Mesothelial cell of epicardium (in vitro differentiated cells): ENCODE measurements around the gene KDM4C. TPM values are rescaled to one million over a fixed set of nuclear protein-coding genes. Genes with fewer than 3 reads are reported as not detected.

Experiments
- DNase-seq, 2 experiments: peaks; one replicate each; pipeline ENCODE4 v3.0.0; 2021; ENCODE audit warnings: low spot score in 2 of 2; ENCODE audit not compliant: unreplicated experiment in 2 of 2
- H3K27ac Mint-ChIP-seq: 2 replicates; pipeline ENCODE4 v1.8.0; 2021; ENCODE audit warnings: mixed read lengths
- H3K27me3 Mint-ChIP-seq: 2 replicates; pipeline ENCODE4 v1.8.0; 2021; ENCODE audit warnings: low read depth, mixed read lengths
- H3K36me3 Mint-ChIP-seq: 2 replicates; pipeline ENCODE4 v1.8.0; 2021; ENCODE audit warnings: mixed read lengths
- H3K4me1 Mint-ChIP-seq: 2 replicates; pipeline ENCODE4 v1.8.0; 2021; ENCODE audit warnings: mixed read lengths
- H3K4me3 Mint-ChIP-seq: 2 replicates; pipeline ENCODE4 v1.8.0; 2021; ENCODE audit warnings: mild to moderate bottlenecking, moderate library complexity, mixed read lengths
- H3K9me3 Mint-ChIP-seq: 2 replicates; pipeline ENCODE4 v1.8.0; 2021; ENCODE audit warnings: mixed read lengths
- CTCF ChIP-seq: fragments of 200-600 bp; sonication (generic); IDR thresholded peaks from one replicate; pipeline ENCODE4 v1.5.0; 2021; ENCODE audit warnings: antibody characterized with exemption; ENCODE audit not compliant: unreplicated experiment
- total RNA-seq: library from RNA; stranded (reverse); gene quantifications from 3 replicates; pipeline ENCODE4 v1.2.1, GENCODE V29; 2021

Gene KDM4C
- total RNA-seq, 1 donor from 2014 or later = 25.4 TPM

DNA sequence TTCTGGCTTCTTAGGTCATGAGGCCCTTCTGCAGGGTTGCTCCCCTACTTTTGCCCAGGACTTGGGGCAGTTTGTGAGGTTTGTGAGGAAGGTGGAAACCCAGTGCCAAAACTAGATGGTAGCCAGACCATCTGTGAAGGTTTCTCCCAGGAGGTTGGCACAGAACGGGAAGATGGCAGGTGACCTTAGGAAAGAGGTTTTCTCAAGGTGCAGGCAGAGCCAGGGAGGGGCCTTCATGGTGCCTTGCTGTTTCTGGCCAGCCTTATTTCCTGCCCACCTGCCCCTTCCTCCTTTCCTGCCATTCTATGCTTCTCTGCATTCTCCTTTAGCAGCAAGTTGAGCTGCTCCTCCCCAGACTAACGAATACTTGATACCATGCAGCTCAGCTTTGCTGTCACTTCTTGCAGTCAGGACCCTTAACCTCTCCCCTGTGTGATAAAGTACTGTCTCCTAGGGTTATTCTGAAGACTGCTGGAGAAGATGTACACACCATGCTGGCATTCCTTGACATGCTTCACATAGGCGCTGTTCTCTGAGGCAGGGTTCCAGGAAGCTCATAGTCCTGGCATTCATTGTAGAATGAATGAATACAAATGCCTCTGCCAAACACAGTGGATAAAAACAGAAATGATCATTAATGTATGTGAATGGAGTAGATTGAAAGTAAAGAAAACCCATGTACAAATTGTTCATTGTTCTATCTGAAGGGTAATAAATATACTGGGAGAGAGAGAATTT is 154.3 kb downstream of the KDM4C start:
- Mint-ChIP-seq H3K9me3 (no peaks in the 10 kb centered on the region), H3K4me3 (no peak overlapping the region), H3K36me3 (no peaks in the 10 kb centered on the region), H3K4me1 (peaks cover 17% of the 10 kb centered on the region), H3K27me3 (no peaks in the 10 kb centered on the region), H3K27ac (no peak overlapping the region)
- DNase-seq = no peak
- no peak for TF ChIP-seq CTCF

DNA sequence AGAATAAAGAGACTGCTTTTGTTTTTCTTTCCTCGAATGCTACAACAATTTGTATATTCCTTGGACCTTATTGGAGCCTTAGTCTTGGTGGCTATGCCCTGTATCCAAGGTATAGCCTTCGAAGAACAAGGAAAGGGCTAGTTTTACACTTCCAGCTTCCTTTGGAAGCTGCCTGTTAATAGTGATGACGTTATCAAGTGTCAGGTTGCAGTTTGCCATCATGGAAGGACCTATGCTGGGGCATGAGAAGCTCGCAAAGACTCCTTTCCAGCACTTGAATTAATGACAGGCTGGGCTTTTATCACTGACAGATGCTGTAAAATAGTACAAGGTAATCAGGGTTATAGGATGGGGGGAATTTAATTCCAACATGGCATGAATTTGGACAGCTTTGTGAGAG is 157.9 kb downstream of the KDM4C start:
- no peak overlapping the region for H3K27ac Mint-ChIP-seq
- DNase-seq = no peak
- H3K4me1 Mint-ChIP-seq = peaks cover 11% of the 10 kb centered on the region
- TF ChIP-seq CTCF = no peak
- no peaks in the 10 kb centered on the region for H3K27me3 Mint-ChIP-seq
- H3K4me3 Mint-ChIP-seq = no peak overlapping the region
- peaks cover 14% of the 10 kb centered on the region for H3K9me3 Mint-ChIP-seq
- peaks cover 2% of the 10 kb centered on the region for H3K36me3 Mint-ChIP-seq

DNA sequence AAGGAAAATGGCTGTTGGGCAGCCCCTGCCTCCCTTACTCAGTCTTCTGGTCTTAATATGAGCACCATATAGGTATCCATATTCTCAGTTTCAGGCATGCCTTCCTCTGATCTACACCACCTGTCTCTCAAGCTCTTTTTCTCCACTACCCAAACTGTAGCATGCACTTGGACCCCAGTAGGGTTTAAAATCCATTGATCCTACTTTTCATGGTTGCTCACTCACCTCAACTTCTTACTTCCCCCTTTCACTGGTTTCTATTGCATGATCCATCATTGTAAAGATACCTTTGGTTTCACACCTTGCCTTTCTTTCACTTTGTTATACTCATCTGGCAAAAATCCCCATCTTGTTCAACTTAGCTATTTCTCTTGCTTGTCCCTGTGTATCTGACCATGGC is 159.4 kb downstream of the KDM4C start:
- Mint-ChIP-seq H3K9me3 (peaks cover 14% of the 10 kb centered on the region), H3K4me3 (no peak overlapping the region), H3K27me3 (no peaks in the 10 kb centered on the region), H3K27ac (no peak overlapping the region), H3K4me1 (peaks cover 2% of the 10 kb centered on the region), H3K36me3 (peaks cover 13% of the 10 kb centered on the region)
- no peak for TF ChIP-seq CTCF
- no peak for DNase-seq

GRCh38 chr9:6920041-6920440 is 162.3 kb downstream of the KDM4C start:
- DNase-seq = no peak
- Mint-ChIP-seq H3K4me1 (no peaks in the 10 kb centered on the region), H3K9me3 (peaks cover 14% of the 10 kb centered on the region), H3K27me3 (no peaks in the 10 kb centered on the region), H3K36me3 (peaks cover 13% of the 10 kb centered on the region), H3K4me3 (no peak overlapping the region), H3K27ac (no peak overlapping the region)
- TF ChIP-seq CTCF = no peak

GRCh38 chr9:6921315-6921714 is 163.5 kb downstream of the KDM4C start:
- no peak for DNase-seq
- H3K4me1 Mint-ChIP-seq = no peaks in the 10 kb centered on the region

More at GRCh38 chr9:6921315-6921714, 163.5 kb downstream of the KDM4C start:
- Mint-ChIP-seq H3K27me3 (peaks cover 7% of the 10 kb centered on the region), H3K36me3 (peaks cover 13% of the 10 kb centered on the region), H3K9me3 (peaks cover 14% of the 10 kb centered on the region), H3K4me3 (no peak overlapping the region), H3K27ac (no peak overlapping the region)
- TF ChIP-seq CTCF = no peak
